HL-60 (cell line): Measurements from ENCODE around the gene LMBR1.

Experiments
- DNase-seq, 2 experiments: peaks; one replicate each; pipeline ENCODE4 v3.0.0-alpha.2; 2010 to 2020; ENCODE audit warnings: low read depth in 1 of 2, low spot score in 1 of 2
- H3K27ac ChIP-seq: fragments of 250-450 bp; sonication (Bioruptor Pico); replicated peaks from 2 replicates; pipeline ENCODE4 v1.5.1; 2020; ENCODE audit warnings: mild to moderate bottlenecking, moderate library complexity
- H3K27me3 ChIP-seq: fragments of 250-450 bp; sonication (Bioruptor Pico); 2 replicates; pipeline ENCODE4 v1.5.1; 2021; ENCODE audit warnings: mild to moderate bottlenecking, moderate library complexity; ENCODE audit not compliant: insufficient read depth, poor library complexity, severe bottlenecking
- H3K4me3 ChIP-seq: replicated peaks from 2 replicates; pipeline ENCODE4 v1.5.1; 2011; ENCODE audit warnings: mild to moderate bottlenecking, control low read depth, low read length; ENCODE audit not compliant: insufficient read depth
- GABPA ChIP-seq: IDR thresholded peaks from 2 replicates; pipeline ENCODE4 v1.6.1; 2012; ENCODE audit warnings: low read depth
- POLR2AphosphoS5 ChIP-seq: IDR thresholded peaks from 2 replicates; pipeline ENCODE4 v1.6.1; 2012; ENCODE audit warnings: low read depth
- REST ChIP-seq: IDR thresholded peaks from 2 replicates; pipeline ENCODE4 v1.6.1; 2012; ENCODE audit warnings: low read depth; ENCODE audit not compliant: insufficient replicate concordance
- SPI1 ChIP-seq: IDR thresholded peaks from 2 replicates; pipeline ENCODE4 v1.6.1; 2012; ENCODE audit warnings: low read depth, mild to moderate bottlenecking, borderline replicate concordance
- TF ChIP-seq, protein P1 (sequence below): IDR thresholded peaks from one replicate; pipeline ENCODE4 v1.5.1; 2011; ENCODE audit warnings: low read length, control low read depth, inconsistent platforms; ENCODE audit not compliant: insufficient read depth

Gene LMBR1

DNA sequence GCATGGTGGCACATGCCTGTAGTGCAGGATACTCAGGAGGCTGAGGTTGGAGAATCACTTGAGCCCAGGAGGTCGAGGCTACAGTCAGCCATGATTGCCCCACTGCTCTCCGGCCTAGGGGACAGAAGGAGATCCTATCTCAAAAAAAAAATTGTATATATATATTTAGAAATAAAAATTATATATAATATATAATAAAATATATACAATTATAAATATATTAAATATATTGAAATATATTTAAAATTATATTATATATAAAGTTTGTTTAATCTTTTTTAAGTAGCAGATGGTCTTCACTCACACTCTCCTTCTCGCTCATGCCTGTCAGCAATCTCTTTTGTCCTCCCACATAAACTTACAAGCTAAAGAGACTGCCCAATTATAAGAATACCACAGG, 58.5 kb downstream of the LMBR1 start:
- H3K4me3 ChIP-seq = no peak overlapping the region
- DNase-seq = no peak
- H3K27me3 ChIP-seq = no peaks in the 10 kb centered on the region
- TF ChIP-seq SPI1 = no peak
- TF ChIP-seq REST = no peak
- TF ChIP-seq POLR2AphosphoS5 = no peak
- TF ChIP-seq, protein P1, sequence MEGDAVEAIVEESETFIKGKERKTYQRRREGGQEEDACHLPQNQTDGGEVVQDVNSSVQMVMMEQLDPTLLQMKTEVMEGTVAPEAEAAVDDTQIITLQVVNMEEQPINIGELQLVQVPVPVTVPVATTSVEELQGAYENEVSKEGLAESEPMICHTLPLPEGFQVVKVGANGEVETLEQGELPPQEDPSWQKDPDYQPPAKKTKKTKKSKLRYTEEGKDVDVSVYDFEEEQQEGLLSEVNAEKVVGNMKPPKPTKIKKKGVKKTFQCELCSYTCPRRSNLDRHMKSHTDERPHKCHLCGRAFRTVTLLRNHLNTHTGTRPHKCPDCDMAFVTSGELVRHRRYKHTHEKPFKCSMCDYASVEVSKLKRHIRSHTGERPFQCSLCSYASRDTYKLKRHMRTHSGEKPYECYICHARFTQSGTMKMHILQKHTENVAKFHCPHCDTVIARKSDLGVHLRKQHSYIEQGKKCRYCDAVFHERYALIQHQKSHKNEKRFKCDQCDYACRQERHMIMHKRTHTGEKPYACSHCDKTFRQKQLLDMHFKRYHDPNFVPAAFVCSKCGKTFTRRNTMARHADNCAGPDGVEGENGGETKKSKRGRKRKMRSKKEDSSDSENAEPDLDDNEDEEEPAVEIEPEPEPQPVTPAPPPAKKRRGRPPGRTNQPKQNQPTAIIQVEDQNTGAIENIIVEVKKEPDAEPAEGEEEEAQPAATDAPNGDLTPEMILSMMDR = no peak
- TF ChIP-seq GABPA = no peak
- no peak overlapping the region for H3K27ac ChIP-seq

- no peak for TF ChIP-seq REST
- TF ChIP-seq, protein P1 = no peak
- Histone ChIP-seq H3K4me3 (no peak overlapping the region), H3K27ac (no peak overlapping the region), H3K27me3 (no peaks in the 10 kb centered on the region)
- no peak for DNase-seq
These were observed 59.7 kb downstream of the LMBR1 start for GRCh38 chr7:156833312-156833711.

DNA sequence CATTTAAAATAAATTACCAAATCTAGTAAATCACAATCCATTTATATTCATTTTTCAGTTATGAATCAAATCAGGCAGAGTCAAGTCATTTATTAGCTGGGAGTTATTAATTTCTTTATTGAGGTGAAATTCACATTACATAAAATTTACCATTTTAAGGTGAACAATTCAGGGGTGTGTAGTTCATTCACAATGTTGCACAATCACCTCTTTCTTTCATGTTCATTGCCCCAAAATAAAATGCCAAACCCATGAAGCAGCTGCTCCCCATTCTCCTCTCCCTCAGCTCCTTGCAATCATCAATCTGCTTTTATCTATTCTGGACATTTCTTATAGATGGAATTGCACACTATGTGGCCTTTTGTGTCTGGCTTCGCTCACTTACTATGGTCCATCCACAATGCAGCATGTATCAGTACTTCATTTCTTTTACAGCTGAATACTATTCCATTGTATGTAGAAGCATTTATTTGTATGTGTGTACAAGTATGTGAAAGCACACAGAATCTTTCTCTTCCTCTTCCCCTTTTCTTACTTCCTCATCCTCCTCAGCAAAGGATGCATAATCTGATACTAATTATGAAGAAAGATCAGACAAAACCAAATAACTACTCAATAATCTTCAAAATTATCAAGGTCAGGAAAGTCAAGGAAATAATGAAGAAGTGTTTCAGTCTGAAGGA, 60.6 kb downstream of the LMBR1 start:
- no peak for DNase-seq
- Histone ChIP-seq H3K27ac (no peak overlapping the region), H3K4me3 (no peak overlapping the region), H3K27me3 (no peaks in the 10 kb centered on the region)
- peak; percentile 94 for TF ChIP-seq SPI1
- TF ChIP-seq, protein P1 = no peak

DNA sequence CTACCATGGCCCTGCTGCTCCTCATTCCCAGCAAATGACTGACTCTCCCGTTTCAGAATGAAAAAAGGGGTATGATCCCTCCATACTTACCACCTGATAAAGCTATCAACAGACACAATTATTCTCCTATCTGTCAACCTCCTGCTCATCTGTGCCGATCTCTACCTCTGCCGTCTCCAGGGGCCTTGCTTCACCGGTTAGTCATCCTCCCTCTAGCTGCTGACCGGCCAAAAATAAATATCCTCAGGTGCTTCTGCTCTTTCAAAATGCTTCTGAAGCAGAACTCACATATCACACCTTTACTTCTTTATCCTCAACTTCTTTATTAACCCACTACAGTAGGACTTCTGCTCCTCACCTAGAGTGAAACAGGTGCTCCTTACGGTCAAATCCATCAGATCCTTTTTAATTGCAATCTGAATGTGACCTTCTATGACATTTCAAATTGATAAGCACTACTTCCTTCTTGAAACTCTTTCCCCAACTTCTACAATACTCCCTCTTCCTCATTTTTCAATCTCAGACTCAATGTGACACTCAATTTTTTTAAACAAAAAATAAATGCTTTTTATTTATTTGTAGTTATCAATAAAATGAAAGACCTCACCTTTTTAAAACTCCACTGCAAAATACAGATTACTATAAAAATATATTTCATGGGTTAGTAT, 63.2 kb downstream of the LMBR1 start:
- Histone ChIP-seq H3K27ac (no peak overlapping the region; the same call in 1 of the 2 replicates), H3K27me3 (no peaks in the 10 kb centered on the region), H3K4me3 (no peak overlapping the region)
- TF ChIP-seq SPI1 (peak; percentile 69), POLR2AphosphoS5 (no peak)
- DNase-seq = no peak
